ENCODE data around the gene PDRG1.

Gene PDRG1

DNA sequence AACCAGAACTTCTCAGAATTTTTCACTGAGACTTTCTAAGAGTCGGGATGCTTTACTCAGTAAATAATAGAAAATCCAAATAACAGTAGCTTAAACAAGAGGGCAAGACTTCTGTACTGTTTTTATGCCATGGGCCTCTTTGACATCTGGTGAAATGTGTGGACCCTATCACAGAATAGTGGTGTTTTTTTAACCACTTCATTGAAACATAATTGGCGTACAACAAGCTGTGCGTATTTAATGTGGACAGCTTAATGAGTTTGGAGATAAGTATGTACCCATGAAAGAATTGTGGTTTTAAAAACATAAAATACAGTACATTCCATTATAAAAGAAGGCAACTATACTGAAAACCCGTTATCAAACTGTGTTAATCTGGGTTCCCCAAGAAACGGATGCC lies 37.7 kb downstream of the PDRG1 start:
- Histone ChIP-seq H3K27me3 (ENCODE audit: insufficient read depth, low read length) (no peaks in the 10 kb centered on the region), H3K27ac (ENCODE audit: low read length) (no peak overlapping the region), H3K4me3 (ENCODE audit: low read length) (no peak overlapping the region), H3K9me3 (ENCODE audit: insufficient read depth, low read depth, low read length) (no peaks in the 10 kb centered on the region), H3K9ac (ENCODE audit: low read depth, low read length) (no peak overlapping the region), H3K4me1 (ENCODE audit: insufficient read depth, low read length) (peaks cover 16% of the 10 kb centered on the region; the same call in 1 of the 2 replicates), H3K36me3 (ENCODE audit: insufficient read depth, low read depth, low read length) (no peaks in the 10 kb centered on the region)

DNA sequence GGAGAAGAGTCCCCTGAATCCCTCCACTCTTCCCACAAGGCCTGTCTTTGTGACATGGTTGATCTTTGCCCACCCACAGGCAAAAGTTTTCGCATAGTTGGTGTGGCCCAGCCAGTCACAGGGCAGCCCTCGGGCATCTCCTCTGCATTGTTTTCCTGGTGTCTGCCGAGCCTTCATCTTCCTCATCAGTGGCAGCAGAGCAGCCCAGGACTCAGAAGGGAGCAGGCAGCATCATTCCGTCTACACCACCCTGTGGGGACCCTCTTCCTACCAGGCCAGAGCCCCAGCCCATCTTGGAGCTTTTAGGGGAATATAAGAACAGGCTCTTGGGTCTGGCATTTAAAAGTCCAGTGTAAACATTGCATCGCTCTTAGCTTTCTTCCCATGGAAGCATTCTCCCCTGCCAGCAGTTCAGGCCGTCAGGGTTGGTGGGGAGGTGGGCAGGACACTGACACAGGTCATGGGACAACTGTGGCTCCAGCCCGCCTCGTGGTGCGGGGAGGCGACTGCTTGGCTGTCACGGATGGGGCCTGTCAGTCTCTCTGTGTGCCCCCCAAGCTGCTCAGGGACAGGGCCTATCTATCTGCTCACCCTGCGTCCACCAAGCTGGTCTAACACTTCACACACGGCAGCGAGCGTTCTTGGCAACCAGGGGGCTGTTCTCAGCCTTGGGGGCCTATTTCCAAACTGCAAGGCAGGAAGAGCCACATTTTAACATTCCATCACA lies 38.3 kb downstream of the PDRG1 start:
- Histone ChIP-seq H3K4me1 (ENCODE audit: insufficient read depth, low read length) (peaks cover 16% of the 10 kb centered on the region; the same call in 1 of the 2 replicates), H3K27ac (ENCODE audit: low read length) (no peak overlapping the region), H3K9me3 (ENCODE audit: insufficient read depth, low read depth, low read length) (no peaks in the 10 kb centered on the region), H3K9ac (ENCODE audit: low read depth, low read length) (no peak overlapping the region), H3K36me3 (ENCODE audit: insufficient read depth, low read depth, low read length) (no peaks in the 10 kb centered on the region), H3K4me3 (ENCODE audit: low read length) (no peak overlapping the region), H3K27me3 (ENCODE audit: insufficient read depth, low read length) (no peaks in the 10 kb centered on the region)

DNA sequence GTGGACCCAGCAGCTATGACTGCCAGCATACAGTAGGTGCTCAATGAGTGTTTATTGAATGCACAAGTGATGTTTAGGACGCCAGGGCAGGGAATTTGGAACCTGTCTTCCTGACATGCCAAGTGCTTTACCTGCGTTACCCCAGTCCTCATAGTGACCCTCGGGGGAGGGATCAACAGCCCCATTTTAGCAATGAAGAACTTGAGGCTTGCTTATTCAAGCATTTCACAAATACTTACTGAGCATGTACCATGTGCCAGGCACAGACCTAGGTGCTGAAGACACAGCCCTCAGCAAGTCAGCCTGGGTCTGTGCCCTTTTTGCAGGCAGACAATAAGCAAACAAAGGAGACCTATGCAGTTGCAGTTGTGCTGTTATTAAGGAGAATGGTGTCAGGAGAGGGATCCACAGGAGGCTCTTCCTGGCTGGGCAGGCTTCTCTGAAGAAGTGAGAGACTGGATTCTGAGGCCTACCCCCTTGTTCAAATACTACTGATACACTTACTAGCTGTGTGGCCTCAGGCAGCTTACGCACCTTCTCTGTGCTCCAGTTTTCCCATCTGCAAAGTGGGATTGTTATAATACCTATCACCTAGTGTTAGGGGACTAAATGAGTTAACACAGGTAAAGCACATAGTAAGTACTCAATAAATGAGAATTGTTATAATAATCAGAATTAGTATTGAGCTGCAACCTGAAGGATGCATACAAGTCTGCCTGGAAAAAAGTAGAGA lies 41.6 kb downstream of the PDRG1 start:
- Histone ChIP-seq H3K27me3 (ENCODE audit: insufficient read depth, low read length) (no peaks in the 10 kb centered on the region), H3K9ac (ENCODE audit: low read depth, low read length) (no peak overlapping the region), H3K4me1 (ENCODE audit: insufficient read depth, low read length) (peaks cover 21% of the 10 kb centered on the region; the same call in 1 of the 2 replicates), H3K27ac (ENCODE audit: low read length) (no peak overlapping the region), H3K9me3 (ENCODE audit: insufficient read depth, low read depth, low read length) (no peaks in the 10 kb centered on the region), H3K4me3 (ENCODE audit: low read length) (no peak overlapping the region), H3K36me3 (ENCODE audit: insufficient read depth, low read depth, low read length) (no peaks in the 10 kb centered on the region)

DNA sequence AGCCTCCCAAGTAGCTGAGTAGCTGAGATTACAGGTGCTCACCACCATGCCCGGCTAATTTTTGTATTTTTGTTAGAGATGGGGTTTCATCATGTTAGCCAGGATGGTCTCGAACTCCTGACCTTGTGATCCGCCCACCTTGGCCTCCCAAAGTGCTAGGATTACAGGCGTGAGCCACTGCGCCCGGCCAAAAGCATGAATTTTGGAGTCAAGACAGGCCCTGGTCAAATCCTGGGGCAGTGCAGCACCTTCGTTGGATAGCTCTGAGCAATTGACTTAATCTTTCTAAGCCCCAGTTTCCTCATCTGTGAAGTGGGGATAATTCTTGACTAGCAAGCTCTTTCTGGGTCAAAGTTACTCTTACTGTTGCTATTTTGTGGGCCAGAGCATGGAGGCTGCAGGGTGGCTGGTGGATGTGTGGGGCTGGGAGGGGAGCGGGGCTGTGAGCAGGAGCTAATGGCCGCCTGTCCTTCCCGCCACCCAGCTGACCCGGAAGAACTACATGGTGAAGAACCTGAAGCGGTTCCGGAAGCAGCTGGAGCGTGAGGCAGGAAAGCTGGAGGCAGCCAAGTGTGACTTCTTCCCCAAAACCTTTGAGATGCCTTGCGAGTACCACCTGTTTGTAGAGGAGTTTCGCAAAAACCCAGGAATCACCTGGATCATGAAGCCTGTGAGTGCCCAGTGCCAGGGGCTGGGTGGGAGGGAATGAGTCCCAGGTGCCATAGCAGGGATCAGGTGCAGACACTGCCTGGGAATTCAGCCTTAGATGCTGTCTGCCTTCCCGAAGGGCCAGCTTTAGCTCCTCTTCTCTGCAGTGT lies 42.4 kb downstream of the PDRG1 start:
- no peak overlapping the region for H3K9ac ChIP-seq (ENCODE audit: low read depth, low read length)
- H3K9me3 ChIP-seq (ENCODE audit: insufficient read depth, low read depth, low read length), result no peaks in the 10 kb centered on the region
- peaks cover 20% of the 10 kb centered on the region; the same call in 1 of the 2 replicates for H3K4me1 ChIP-seq (ENCODE audit: insufficient read depth, low read length)
- no peak overlapping the region for H3K4me3 ChIP-seq (ENCODE audit: low read length)
- no peaks in the 10 kb centered on the region for H3K36me3 ChIP-seq (ENCODE audit: insufficient read depth, low read depth, low read length)
- no peaks in the 10 kb centered on the region for H3K27me3 ChIP-seq (ENCODE audit: insufficient read depth, low read length)
- no peak overlapping the region for H3K27ac ChIP-seq (ENCODE audit: low read length)

DNA sequence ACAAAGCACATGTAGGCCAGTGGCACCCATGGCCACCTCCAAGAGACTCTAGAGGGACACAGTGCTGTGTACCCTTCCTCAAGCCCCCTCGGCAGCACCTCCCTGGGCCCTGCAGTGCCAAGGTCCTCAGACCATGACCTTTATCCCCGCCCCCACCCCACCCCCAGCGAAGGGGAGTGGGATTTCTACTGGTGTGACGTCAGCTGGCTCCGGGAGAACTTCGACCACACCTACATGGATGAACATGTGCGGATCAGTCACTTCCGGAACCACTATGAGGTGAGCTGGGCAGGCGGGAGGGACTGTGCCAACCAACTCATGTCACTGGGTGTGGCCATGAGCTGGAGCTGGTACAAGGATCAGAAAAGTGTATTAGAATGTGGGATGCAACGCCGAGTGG lies 43.4 kb downstream of the PDRG1 start:
- Histone ChIP-seq H3K27me3 (ENCODE audit: insufficient read depth, low read length) (no peaks in the 10 kb centered on the region), H3K36me3 (ENCODE audit: insufficient read depth, low read depth, low read length) (no peaks in the 10 kb centered on the region), H3K9me3 (ENCODE audit: insufficient read depth, low read depth, low read length) (no peaks in the 10 kb centered on the region), H3K4me3 (ENCODE audit: low read length) (no peak overlapping the region), H3K9ac (ENCODE audit: low read depth, low read length) (no peak overlapping the region), H3K4me1 (ENCODE audit: insufficient read depth, low read length) (peaks cover 18% of the 10 kb centered on the region; the same call in 1 of the 2 replicates), H3K27ac (ENCODE audit: low read length) (no peak overlapping the region)

DNA sequence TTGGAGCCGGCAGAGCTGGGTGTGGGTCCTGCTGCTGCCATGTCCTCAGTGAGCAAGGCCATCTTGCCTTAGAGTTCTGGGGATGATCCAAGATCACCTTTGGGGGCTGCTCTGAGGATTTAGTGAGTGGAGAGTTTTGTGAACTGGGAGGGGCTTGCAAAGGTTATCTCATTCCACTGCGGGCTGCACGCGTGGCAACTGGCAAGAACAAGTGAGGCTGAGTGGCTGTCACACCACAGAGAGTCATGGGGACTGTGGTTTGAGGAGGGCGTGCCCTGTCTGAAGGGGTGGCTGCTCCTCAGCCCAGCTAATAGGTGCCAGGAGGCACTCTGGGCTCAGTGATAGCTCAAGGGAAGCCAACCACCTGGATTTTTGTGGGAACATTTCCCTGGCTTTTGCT lies 43.8 kb downstream of the PDRG1 start:
- Histone ChIP-seq H3K4me3 (ENCODE audit: low read length) (no peak overlapping the region), H3K4me1 (ENCODE audit: insufficient read depth, low read length) (peaks cover 18% of the 10 kb centered on the region; the same call in 1 of the 2 replicates), H3K9ac (ENCODE audit: low read depth, low read length) (no peak overlapping the region), H3K36me3 (ENCODE audit: insufficient read depth, low read depth, low read length) (no peaks in the 10 kb centered on the region), H3K27me3 (ENCODE audit: insufficient read depth, low read length) (no peaks in the 10 kb centered on the region), H3K9me3 (ENCODE audit: insufficient read depth, low read depth, low read length) (no peaks in the 10 kb centered on the region), H3K27ac (ENCODE audit: low read length) (no peak overlapping the region)

DNA sequence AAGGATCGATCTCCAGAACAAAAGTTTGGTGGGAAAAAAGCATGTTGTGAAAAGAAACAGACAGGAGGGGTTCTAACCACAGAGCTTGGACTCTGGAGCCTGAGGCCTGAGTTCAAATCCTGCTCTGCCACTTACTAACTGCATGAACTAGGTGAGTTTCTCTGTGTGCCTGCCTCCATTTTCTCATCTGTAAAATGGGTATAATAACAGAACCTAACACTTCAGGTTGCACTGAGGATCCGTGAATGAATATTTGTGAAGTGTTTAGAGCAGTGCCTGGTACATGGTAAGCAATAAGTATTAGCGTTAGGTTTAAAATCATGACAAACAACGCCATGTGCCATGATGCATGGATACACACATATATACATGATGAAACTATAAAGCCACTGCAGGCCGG lies 44.8 kb downstream of the PDRG1 start:
- no peaks in the 10 kb centered on the region for H3K27me3 ChIP-seq (ENCODE audit: insufficient read depth, low read length)
- no peak overlapping the region for H3K4me3 ChIP-seq (ENCODE audit: low read length)
- H3K9ac ChIP-seq (ENCODE audit: low read depth, low read length), result no peak overlapping the region
- no peak overlapping the region for H3K27ac ChIP-seq (ENCODE audit: low read length)
- no peaks in the 10 kb centered on the region for H3K9me3 ChIP-seq (ENCODE audit: insufficient read depth, low read depth, low read length)
- peaks cover 16% of the 10 kb centered on the region; the same call in 1 of the 2 replicates for H3K4me1 ChIP-seq (ENCODE audit: insufficient read depth, low read length)
- no peaks in the 10 kb centered on the region for H3K36me3 ChIP-seq (ENCODE audit: insufficient read depth, low read depth, low read length)

DNA sequence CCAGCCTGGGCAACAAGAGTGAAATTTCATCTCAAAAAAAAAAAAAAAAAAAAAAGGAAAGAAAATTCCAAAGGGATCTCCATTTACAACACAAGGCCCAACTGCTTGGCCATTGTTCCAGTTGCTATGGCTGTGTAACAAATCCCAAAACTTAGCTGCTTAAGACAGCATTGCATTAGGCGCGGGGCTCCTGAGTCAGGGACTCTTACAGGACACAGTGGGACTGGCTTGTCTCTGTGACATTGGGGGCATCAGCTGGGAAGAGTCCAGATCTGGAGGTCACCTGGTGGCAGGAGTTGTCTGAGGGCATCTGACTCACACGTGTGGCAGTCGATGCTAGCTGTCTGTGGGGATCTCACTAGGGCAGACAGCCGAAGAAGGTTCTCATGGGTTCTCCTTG lies 45.8 kb downstream of the PDRG1 start:
- Histone ChIP-seq H3K36me3 (ENCODE audit: insufficient read depth, low read depth, low read length) (no peaks in the 10 kb centered on the region), H3K27ac (ENCODE audit: low read length) (no peak overlapping the region), H3K4me1 (ENCODE audit: insufficient read depth, low read length) (peaks cover 7% of the 10 kb centered on the region; the same call in 1 of the 2 replicates), H3K27me3 (ENCODE audit: insufficient read depth, low read length) (no peaks in the 10 kb centered on the region), H3K9me3 (ENCODE audit: insufficient read depth, low read depth, low read length) (no peaks in the 10 kb centered on the region), H3K4me3 (ENCODE audit: low read length) (no peak overlapping the region), H3K9ac (ENCODE audit: low read depth, low read length) (peak overlapping the region; percentile 29)

DNA sequence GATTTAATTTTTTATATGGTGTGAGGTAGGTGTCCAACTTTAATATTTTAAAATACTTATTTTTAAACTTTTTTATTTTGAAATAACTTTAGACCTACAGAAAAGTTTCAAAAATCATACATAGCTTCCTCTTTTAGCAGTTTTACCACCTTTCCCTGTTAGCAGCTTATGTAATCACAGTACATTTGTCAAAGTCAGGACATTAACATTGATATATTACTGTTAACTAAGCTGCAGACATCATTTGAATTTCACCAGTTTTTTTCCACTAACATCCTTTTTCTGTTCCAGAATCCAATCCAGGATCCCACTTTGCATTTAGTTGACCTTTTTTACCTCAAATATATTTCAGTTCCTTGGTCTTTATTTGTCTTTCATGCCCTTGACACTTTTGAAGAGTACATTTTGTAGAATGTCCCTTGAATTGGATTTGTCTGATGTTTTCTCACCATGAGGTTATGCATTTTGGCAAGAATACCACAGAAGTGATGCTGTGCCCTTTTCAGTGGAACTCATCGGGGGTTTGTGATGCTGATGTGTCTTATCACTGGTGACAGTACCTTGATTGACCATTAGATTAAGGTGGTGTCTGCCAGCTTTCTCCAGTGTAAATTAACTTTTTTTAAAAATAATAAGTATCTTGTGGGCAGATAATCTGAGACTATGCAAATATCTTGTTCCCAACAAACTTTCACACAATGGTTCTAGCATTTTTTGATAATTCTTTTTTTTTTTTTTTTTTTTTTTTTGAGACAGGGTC lies 48.0 kb downstream of the PDRG1 start:
- Histone ChIP-seq H3K4me3 (ENCODE audit: low read length) (no peak overlapping the region), H3K4me1 (ENCODE audit: insufficient read depth, low read length) (peaks cover 7% of the 10 kb centered on the region; the same call in 1 of the 2 replicates), H3K27ac (ENCODE audit: low read length) (no peak overlapping the region), H3K27me3 (ENCODE audit: insufficient read depth, low read length) (no peaks in the 10 kb centered on the region), H3K9ac (ENCODE audit: low read depth, low read length) (no peak overlapping the region), H3K36me3 (ENCODE audit: insufficient read depth, low read depth, low read length) (no peaks in the 10 kb centered on the region), H3K9me3 (ENCODE audit: insufficient read depth, low read depth, low read length) (no peaks in the 10 kb centered on the region)

DNA sequence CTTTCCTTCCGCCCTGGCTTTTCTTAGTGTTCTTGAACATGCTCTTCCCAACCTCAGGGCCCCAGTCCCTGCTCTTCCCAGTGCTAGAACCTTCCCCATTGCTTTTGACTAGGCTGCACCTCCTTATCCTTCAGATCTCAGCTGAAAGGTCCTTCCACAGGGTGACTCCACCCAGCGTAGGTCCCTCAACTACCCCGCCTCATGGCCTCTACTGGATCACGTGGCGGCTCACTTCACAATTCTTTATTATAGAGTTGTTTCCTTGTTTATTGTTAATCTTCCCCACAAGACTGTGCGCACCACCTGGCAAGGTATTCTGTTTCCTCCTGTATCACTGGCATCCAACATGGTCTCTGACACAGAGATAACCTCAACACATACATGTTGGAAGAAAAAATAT lies 50.2 kb downstream of the PDRG1 start:
- Histone ChIP-seq H3K27ac (ENCODE audit: low read length) (no peak overlapping the region), H3K36me3 (ENCODE audit: insufficient read depth, low read depth, low read length) (no peaks in the 10 kb centered on the region), H3K9ac (ENCODE audit: low read depth, low read length) (no peak overlapping the region), H3K4me1 (ENCODE audit: insufficient read depth, low read length) (peaks cover 7% of the 10 kb centered on the region; the same call in 1 of the 2 replicates), H3K9me3 (ENCODE audit: insufficient read depth, low read depth, low read length) (no peaks in the 10 kb centered on the region), H3K4me3 (ENCODE audit: low read length) (no peak overlapping the region), H3K27me3 (ENCODE audit: insufficient read depth, low read length) (no peaks in the 10 kb centered on the region)

DNA sequence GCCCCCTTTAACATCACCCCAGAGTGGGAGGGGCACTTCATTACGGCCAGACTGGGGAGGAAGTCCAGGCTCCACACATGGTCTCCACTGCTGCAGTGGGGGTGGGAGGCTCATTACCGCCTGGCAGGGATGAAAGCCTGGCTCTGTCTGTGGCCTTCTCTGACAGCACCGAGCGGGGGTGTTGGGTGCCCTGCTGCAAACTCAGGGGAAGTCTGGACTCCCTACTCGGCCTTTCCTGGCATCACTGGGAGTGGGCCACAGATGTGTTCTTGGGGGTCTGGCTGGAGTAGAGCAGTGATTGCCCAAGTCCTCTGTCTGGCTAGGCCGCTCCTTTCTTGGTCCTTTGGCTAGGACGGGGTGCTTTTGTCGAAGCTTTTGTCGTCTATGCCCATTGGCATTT lies 54.3 kb downstream of the PDRG1 start:
- Histone ChIP-seq H3K27me3 (ENCODE audit: insufficient read depth, low read length) (no peaks in the 10 kb centered on the region), H3K9me3 (ENCODE audit: insufficient read depth, low read depth, low read length) (no peaks in the 10 kb centered on the region), H3K36me3 (ENCODE audit: insufficient read depth, low read depth, low read length) (no peaks in the 10 kb centered on the region), H3K4me3 (ENCODE audit: low read length) (no peak overlapping the region), H3K27ac (ENCODE audit: low read length) (no peak overlapping the region), H3K9ac (ENCODE audit: low read depth, low read length) (no peak overlapping the region), H3K4me1 (ENCODE audit: insufficient read depth, low read length) (no peaks in the 10 kb centered on the region)

Measured in iPS-20b (cell line).